GM12872 (cell line): ENCODE measurements around the gene APP.

Experiments used
- TF ChIP-seq, protein P1 (sequence below): IDR thresholded peaks from 3 replicates; pipeline ENCODE4 v1.5.1; 2011; ENCODE audit warnings: low read depth, mild to moderate bottlenecking, low read length, moderate library complexity; ENCODE audit not compliant: insufficient read depth

APP gene

DNA sequence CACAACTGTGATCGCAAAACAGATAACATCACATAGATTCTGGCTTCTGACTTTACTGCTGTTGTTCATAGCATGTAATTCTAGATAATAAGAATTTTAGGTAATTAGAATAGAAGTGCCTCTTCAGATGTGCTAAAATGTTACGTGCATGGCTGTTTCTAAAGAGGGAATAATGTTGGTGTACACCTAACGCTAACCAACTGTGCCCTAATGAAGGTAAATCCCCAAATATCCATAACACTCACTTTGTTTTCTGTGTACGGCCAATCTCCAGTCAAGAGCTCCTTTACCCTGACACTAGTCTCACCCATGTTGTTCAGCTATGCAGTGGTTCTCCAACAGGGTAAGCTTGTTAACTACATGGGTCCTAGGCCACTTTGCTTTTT, 44.4 kb downstream of the APP start:
- TF ChIP-seq, protein P1, sequence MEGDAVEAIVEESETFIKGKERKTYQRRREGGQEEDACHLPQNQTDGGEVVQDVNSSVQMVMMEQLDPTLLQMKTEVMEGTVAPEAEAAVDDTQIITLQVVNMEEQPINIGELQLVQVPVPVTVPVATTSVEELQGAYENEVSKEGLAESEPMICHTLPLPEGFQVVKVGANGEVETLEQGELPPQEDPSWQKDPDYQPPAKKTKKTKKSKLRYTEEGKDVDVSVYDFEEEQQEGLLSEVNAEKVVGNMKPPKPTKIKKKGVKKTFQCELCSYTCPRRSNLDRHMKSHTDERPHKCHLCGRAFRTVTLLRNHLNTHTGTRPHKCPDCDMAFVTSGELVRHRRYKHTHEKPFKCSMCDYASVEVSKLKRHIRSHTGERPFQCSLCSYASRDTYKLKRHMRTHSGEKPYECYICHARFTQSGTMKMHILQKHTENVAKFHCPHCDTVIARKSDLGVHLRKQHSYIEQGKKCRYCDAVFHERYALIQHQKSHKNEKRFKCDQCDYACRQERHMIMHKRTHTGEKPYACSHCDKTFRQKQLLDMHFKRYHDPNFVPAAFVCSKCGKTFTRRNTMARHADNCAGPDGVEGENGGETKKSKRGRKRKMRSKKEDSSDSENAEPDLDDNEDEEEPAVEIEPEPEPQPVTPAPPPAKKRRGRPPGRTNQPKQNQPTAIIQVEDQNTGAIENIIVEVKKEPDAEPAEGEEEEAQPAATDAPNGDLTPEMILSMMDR = no peak

DNA sequence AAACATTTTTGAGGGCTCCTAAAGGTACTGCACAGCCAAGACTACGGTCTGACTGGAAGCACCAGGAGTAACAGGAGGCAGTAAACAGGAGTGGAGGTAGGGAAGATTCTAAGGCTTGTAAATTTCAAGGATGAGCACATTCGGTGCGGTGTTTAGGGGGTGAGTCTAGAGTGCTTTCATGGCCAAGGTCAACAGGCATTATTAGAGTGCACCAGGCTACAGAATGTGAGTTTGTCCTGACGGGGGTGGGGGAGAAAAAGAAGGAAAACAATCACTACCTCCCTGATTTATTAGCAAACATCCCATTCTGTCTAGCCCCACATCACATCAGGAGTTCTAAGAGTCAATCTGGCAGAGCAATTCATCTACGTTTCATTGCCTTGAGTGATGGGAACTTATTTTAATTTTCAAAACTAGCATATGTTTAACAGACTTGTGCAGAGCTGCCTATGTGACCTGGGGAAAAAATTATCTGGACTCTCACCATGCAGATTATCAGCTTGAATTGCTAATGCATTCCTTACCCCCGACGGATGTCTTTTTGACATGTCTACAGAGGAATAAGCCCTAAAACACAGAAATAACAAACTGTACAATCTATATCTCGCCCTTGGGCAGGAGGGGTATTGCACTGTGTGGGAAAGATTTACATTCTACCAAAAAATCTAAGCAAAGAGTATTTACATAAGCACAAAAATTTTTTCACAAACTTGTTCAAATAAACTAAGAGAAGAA, 45.0 kb downstream of the APP start:
- TF ChIP-seq, protein P1 = no peak

DNA sequence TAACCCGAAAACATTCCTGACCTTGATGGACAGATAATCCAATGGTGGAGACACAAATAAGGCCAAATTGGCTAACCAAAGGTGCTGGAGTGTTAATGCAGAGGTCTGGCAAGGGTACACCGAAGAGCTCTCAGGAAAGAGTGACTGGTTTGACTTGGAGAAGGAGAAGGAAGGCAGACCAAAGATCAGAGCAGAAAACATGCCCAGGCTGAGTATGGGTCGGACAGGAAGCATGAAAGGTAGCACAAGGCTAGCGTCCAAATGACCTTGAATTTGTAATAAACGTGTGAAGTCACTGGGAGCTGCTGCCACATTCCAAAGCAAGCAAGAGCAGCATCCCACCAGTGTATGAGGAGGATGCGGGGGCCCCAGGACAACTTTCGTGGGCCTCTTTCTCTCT, 45.7 kb downstream of the APP start:
- TF ChIP-seq, protein P1 = no peak

DNA sequence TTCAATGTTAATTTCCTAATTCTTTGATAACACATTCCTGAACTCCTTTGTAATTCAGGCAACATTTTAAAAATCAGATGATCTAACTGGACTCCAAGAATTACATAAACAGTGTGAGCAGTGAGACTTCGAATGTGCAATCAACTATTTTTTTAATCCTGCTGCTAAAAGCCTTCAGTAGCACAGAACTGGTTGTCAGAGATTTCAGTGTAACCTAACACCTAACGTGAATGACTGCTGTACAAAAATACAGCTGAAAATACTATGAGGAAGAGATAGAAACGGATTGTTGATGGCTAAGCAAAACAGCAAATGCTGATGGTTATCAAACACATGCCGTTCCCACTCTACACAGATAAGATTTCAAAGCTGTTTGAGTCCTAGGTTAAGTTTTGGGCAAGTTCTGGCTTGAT, 46.1 kb downstream of the APP start:
- TF ChIP-seq, protein P1 = no peak

DNA sequence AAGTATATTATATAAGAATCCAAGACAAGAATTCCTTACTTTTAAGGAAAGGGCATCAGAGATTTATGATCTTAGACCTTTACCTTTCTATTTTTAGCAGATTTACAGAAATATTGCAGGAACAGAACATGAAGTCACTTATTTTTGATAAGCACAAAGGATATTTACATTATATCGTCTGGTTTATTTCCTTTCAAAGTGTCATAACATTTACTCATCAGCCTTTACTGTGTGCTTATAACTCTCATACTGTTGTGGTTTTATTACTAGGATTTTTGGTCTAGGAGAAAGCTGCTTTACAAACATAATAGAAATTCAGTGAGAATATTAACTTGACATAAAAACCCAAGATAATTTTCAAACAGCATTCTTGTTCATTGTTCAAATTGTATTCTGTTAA, 47.6 kb downstream of the APP start:
- TF ChIP-seq, protein P1 = no peak

DNA sequence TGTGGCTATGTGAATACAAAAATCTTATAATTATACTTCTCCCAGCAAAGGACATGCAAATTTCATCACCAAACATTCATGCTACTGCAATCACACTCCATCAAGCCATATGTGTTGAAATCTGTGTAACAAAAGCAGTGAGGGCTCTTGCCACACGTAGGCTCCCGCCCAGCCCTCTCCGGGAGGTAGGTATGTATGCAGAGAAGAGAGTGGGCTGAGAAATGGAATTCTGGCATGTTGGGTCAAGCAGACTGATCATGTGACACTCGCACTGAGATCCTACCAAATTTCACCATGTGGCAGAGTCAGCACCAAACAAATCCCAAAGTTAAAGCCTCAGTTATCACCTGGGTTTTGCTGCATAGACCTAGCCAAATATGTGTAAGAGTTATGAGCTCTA, 49.7 kb downstream of the APP start:
- TF ChIP-seq, protein P1 = no peak

DNA sequence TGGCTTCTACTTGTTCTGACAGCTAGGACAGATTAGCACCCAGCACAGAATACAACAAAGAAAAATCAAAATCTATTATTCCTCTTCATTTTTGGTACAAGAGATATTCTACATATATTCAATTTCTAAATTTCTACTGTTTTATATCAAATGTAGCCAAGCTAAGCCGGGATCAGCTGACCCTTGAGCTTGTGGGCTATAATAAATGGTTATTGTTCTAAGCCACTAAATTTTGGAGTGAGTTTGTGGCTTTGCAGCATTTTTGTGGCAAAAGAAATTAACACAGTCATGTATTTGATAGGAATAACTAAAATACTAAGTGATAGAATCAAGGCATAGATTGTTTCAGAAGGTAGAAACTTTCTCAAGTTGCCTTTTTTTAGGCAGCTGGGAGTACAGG, 50.7 kb downstream of the APP start:
- TF ChIP-seq, protein P1 = no peak
